Measurements from ENCODE around the gene PAPOLA.
A peak's percentile ranks its signal among the peaks of the same experiment; 100 is the strongest.

The PAPOLA gene

DNA sequence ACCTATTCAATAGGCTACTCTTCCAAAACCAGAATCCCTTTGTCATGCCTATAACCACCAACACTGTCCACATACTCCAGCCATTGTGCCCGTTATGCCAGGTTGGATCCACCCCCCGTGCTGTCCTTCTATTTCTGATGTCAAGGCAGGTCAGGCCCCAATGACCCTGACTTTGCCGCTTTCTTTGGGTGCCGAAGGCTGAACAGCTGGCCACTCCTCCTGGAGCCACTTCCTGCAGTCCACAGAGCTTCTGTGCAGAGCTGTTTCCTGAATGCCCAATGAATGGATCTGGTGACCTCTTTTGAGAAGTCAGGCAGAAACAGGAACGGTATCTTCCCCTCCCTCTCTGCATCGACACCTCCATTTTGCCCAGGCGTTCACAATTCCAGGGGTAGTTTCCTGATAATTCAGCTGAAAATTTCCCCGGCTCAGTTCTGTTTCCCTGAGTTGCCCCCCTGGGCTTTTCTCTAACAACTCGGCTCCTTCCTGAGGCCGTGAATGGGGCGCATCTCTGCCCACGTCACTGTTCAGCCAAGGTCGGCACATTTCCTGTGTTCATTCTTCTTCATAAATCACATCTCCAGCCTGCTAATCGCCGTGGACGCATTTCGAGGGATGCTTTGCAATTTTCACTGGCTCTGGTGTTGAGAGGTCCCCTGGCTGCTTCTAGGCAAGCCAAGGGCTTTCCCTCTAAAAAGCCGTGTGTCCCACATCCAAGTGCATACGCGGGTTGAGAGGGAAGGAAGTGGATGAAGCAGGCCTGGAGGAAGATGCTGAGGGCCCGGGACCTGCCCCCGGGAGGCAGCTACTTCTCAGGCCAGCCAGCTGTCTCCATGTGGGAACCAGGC is 86.5 kb downstream of the PAPOLA start:
- TF ChIP-seq, protein P1, sequence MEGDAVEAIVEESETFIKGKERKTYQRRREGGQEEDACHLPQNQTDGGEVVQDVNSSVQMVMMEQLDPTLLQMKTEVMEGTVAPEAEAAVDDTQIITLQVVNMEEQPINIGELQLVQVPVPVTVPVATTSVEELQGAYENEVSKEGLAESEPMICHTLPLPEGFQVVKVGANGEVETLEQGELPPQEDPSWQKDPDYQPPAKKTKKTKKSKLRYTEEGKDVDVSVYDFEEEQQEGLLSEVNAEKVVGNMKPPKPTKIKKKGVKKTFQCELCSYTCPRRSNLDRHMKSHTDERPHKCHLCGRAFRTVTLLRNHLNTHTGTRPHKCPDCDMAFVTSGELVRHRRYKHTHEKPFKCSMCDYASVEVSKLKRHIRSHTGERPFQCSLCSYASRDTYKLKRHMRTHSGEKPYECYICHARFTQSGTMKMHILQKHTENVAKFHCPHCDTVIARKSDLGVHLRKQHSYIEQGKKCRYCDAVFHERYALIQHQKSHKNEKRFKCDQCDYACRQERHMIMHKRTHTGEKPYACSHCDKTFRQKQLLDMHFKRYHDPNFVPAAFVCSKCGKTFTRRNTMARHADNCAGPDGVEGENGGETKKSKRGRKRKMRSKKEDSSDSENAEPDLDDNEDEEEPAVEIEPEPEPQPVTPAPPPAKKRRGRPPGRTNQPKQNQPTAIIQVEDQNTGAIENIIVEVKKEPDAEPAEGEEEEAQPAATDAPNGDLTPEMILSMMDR (IDR thresholded peaks at IDR 0.05; ENCODE audit: control extremely low read depth, extremely low read depth, low read depth, missing control alignments), result no peak
- no peak for DNase-seq (ENCODE audit: extremely low spot score)
- CTCF ChIA-PET, result interaction anchor here (0.9 to 1.4 kb wide), 2 partner anchors 21 to 153 kb away, joined by 3 read pairs; no protein-coding TSS in a partner anchor
- POLR2A ChIA-PET, result no interaction called here

DNA sequence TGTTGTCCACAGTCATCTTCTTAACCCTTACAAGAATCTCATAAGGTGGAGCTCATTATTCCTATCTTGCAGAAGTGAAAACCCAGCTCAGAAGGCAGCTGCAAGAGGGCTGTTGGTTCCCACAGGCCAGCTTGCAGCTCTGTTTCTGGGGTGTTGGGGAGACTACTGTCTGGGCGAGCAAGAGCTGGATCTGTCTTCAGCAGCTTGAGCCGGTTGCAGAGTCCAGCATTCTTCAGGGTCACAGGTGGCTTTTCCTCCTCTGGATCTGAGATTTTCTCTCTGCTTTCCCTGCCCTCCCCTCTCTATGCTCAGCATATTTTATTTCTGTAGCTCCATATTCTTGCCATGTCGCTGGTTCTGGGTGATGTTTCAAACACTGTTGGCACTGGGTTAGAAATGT is 87.4 kb downstream of the PAPOLA start:
- no peak for DNase-seq (ENCODE audit: extremely low spot score)
- CTCF ChIA-PET, result interaction anchor here (1.0 to 1.4 kb wide), 2 partner anchors 9 to 152 kb away, joined by 3 to 4 read pairs; no protein-coding TSS in a partner anchor
- POLR2A ChIA-PET, result no interaction called here
- TF ChIP-seq, protein P1 (IDR thresholded peaks at IDR 0.05; ENCODE audit: control extremely low read depth, extremely low read depth, low read depth, missing control alignments), result no peak

DNA sequence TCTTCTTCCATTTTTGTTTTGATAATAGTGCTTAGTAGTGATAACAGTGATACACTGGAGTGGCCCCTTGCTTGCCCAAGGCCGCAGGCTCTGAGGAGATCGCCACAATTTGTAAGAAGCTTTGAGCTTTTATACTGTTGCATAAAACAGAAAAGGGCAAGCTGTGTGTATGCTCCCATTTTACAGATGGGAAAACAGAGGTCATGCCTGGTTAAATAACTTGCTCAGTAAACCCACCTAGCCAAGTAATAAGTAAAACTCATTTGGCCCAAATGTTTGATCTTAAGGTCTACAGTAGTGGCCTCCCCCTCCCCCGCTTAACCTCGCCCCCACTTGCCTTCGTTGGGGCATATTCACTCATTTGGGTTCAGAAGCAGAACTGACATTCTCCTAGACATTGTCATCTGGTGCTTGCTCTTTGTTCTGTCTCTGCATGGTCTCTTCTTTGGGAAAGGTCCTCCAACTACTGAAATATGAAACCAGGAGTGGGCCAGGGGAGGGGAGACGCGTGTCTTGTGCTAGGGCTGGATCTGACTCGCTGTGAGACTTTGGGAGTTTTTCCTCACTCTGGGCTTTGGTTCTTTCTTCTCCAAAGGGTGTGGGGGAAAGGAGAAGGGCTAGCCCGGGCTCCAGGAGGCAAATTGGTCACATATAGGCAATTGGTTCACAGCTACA is 88.1 kb downstream of the PAPOLA start:
- DNase-seq (ENCODE audit: extremely low spot score), result no peak
- TF ChIP-seq, protein P1 (IDR thresholded peaks at IDR 0.05; ENCODE audit: control extremely low read depth, extremely low read depth, low read depth, missing control alignments), result no peak
- ChIA-PET POLR2A (no interaction called here), CTCF (interaction anchor here (1.0 kb wide), 2 partner anchors 10 to 150 kb away, joined by 3 to 4 read pairs; no protein-coding TSS in a partner anchor)

DNA sequence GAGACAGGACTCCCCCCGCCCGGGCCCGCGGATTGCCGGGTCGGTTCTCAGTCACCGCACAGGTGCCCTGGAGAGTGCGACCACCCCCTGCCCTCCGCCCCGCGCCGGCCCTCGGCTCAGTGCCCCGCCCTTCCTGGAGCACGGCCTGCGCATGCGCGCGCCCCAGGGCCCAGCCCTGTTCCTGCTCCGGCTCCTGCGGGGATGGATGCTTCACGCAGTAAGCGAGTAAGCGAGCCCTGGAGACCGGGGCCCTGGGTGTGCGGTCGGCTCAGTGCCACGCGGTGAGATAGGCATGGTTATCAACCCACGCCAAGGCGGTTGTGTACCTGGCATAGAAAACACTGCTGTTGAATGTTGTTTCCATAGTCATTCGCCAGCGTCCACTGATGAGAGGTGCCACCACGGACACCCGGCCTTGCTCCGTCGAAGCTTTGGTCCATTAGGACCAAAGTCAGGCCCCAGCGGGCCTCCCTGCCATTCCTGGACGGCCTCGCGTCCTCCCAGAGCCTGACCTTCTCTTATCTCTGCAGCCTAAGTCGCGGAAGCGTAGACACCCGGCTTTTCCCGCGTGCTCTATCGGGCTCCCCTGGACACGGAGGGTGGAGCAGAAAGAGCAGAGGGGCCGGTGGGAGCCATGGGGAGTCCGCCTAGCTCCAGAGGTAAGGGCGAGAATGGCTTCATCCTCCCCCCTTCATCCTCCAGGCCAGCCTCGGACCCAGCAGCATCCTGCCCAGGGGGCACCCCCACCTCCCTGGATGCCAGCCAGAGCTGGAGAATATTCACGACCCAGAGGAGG is 90.6 kb downstream of the PAPOLA start:
- ChIA-PET POLR2A (no interaction called here), CTCF (interaction anchor here (1.0 kb wide), 1 partner anchor 9 kb away, joined by 3 read pairs; no protein-coding TSS in a partner anchor)
- peak; percentile 91 for DNase-seq (ENCODE audit: extremely low spot score)
- TF ChIP-seq, protein P1 (IDR thresholded peaks at IDR 0.05; ENCODE audit: control extremely low read depth, extremely low read depth, low read depth, missing control alignments), result no peak

DNA sequence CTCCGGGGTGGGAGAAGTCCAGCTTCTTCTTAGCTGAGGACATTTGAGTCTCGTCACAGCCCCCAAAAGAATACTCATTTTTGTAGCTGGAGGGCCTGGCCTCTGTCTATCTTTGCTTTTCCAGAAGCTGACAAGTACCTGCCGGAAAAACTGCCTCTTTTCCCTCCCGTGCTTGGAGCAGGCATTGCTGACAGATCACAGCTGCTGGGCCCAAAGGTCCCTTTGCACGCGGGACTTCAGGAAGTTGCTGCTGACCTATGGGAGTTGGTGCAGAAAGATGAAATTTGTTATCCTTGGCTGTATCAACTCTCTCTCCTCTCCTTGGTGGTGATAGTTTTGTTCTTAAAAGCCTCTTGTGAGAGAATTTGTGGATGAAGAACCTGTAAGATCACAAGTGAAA is 92.8 kb downstream of the PAPOLA start:
- POLR2A ChIA-PET, result no interaction called here
- TF ChIP-seq, protein P1 (IDR thresholded peaks at IDR 0.05; ENCODE audit: control extremely low read depth, extremely low read depth, low read depth, missing control alignments), result no peak
- CTCF ChIA-PET, result no interaction called here
- DNase-seq (ENCODE audit: extremely low spot score), result no peak

DNA sequence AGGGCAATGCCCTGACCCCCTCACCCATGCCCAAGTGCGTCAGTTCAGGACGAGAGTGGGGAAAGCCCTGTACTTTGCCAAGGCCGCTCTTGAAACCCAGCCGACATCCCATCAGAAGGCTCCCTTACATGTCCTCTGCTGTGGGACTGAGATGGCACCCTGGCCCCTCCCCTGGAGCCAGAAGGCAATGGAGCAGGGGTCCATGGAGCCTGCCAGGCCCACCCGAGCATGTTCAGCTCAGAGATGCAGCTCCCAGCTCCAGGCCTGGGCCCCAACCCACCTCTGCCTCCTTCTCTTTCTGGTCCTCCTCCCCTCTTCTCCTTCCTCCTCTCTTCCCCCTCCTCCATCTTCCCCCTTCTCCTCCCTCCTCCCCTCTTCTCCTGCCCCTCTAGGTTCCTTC is 95.5 kb downstream of the PAPOLA start:
- DNase-seq (ENCODE audit: extremely low spot score), result no peak
- POLR2A ChIA-PET, result no interaction called here
- CTCF ChIA-PET, result interaction anchor here (1.2 kb wide), 1 partner anchor 11 kb away, joined by 3 read pairs; no protein-coding TSS in a partner anchor
- TF ChIP-seq, protein P1 (IDR thresholded peaks at IDR 0.05; ENCODE audit: control extremely low read depth, extremely low read depth, low read depth, missing control alignments), result no peak
